ENCODE data around the gene DDX19B. TPM values are rescaled to one million over a fixed set of nuclear protein-coding genes. Genes with fewer than 3 reads are reported as not detected.
"Not testable (repeated sequence)": the region's sequence is repeated elsewhere in the genome, so short reads cannot be mapped to it uniquely, and the experiment has no call there.

Gene DDX19B
- total and polyA plus RNA-seq, 12 donors = 22.1 to 55.7 (median 32.4) TPM

DNA sequence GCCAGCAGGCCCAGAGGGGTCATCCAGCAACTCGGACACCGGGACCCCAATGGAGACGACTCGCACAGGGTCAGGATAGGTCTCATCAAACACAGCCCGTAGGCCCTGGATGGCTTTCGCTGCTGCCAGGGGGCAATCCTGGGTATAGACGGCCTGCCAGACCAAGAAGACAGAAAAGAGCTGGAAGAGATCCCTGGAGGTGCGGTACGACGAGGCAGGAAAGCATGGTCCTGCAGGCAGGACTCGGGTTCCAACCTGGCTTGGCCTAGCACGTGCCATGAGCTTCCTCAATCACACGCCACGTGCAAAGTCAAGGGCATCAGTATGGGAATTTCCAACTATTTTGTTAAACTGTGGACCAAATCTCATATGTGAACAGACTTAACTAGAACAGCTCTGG is 40.9 kb upstream of the DDX19B start:
- H3K4me1 ChIP-seq (replicated peaks in 1 of 2) = no peaks in the 10 kb centered on the region
- H3K27ac ChIP-seq = no peak overlapping the region
- no peak overlapping the region for H3K4me3 ChIP-seq
- no peaks in the 10 kb centered on the region for H3K27me3 ChIP-seq
- TF ChIP-seq, protein P1, sequence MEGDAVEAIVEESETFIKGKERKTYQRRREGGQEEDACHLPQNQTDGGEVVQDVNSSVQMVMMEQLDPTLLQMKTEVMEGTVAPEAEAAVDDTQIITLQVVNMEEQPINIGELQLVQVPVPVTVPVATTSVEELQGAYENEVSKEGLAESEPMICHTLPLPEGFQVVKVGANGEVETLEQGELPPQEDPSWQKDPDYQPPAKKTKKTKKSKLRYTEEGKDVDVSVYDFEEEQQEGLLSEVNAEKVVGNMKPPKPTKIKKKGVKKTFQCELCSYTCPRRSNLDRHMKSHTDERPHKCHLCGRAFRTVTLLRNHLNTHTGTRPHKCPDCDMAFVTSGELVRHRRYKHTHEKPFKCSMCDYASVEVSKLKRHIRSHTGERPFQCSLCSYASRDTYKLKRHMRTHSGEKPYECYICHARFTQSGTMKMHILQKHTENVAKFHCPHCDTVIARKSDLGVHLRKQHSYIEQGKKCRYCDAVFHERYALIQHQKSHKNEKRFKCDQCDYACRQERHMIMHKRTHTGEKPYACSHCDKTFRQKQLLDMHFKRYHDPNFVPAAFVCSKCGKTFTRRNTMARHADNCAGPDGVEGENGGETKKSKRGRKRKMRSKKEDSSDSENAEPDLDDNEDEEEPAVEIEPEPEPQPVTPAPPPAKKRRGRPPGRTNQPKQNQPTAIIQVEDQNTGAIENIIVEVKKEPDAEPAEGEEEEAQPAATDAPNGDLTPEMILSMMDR (IDR thresholded peaks at IDR 0.05) = no peak
- no peak for TF ChIP-seq POLR2A (IDR thresholded peaks at IDR 0.05)
- no peaks in the 10 kb centered on the region for H3K9me3 ChIP-seq (replicated peaks in 1 of 3)
- 93 to 95% (median 94%) methylated on average over 13 to 14 of the region's 14 CpGs for WGBS, 4 donors
- peak in 1 of 7 donors; percentile 45 for DNase-seq
- H3K36me3 ChIP-seq (replicated peaks in 1 of 2) = peaks cover 0 to 94% of the 10 kb centered on the region in 2 donors
- intact Hi-C loops (cut with DNase I) = loop anchor here in 1 of 2 donors (10.0 kb wide), 1 partner anchor 103 kb away; no protein-coding TSS in a partner anchor

DNA sequence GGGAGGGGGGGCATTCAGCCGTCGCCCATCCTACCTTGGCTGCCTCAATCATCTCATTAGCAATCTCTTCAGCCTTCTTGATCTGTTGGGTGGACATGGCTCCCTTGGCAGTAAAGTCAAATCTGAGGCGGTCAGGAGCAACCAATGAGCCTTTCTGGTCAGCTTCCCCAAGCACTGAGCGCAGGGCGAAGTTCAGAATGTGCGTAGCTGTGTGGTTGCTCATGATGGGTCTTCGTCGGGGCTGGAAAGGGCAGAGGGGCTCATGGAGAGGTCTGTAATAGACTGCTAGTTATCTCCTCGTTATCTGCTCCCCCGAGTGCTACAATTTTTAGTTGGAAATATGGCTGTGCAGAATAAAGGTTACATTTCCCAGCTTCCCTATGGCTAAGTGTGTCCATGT is 40.0 kb upstream of the DDX19B start:
- no peak for TF ChIP-seq POLR2A (IDR thresholded peaks at IDR 0.05)
- Histone ChIP-seq H3K4me1 (replicated peaks in 1 of 2) (no peaks in the 10 kb centered on the region), H3K36me3 (replicated peaks in 1 of 2) (peaks cover 0 to 94% of the 10 kb centered on the region in 2 donors), H3K27ac (no peak overlapping the region), H3K27me3 (no peaks in the 10 kb centered on the region), H3K4me3 (no peak overlapping the region), H3K9me3 (replicated peaks in 1 of 3) (no peaks in the 10 kb centered on the region)
- DNase-seq = no peak
- intact Hi-C loops (cut with DNase I) = loop anchor here in 1 of 2 donors (10.0 kb wide), 1 partner anchor 104 kb away; no protein-coding TSS in a partner anchor
- 91 to 98% (median 95%) methylated on average over 9 to 10 of the region's 10 CpGs for WGBS, 4 donors

DNA sequence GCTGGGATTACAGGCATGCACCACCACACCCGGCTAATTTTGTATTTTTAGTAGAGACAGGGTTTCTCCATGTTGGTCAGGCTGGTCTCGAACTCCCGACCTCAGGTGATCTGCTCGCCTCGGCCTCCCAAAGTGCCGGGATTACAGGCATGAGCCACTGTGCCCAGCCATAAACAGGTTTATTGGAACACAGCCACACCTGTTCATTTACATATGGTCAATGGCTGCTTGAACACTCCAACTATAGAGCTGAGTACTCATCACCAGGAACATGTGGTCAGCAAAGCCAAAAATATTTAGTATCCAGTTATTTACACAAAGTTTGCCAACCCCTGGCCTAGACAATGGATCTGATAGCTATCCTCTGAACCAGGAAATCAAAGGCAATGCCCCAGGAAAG is 39.1 kb upstream of the DDX19B start:
- H3K4me3 ChIP-seq; H3K9me3 ChIP-seq (replicated peaks in 1 of 3); H3K4me1 ChIP-seq (replicated peaks in 1 of 2); H3K27me3 ChIP-seq; H3K27ac ChIP-seq: not testable (repeated sequence)
- DNase-seq = peak in 2 of 7 donors; percentile 7 to 15
- 90 to 98% (median 96%) methylated on average over 4 to 6 of the region's 6 CpGs for WGBS, 4 donors
- peaks cover 0 to 95% of the 10 kb centered on the region in 2 donors for H3K36me3 ChIP-seq (replicated peaks in 1 of 2)
- intact Hi-C loops (cut with DNase I) = loop anchor here in 1 of 2 donors (10.0 kb wide), 1 partner anchor 105 kb away; no protein-coding TSS in a partner anchor

DNA sequence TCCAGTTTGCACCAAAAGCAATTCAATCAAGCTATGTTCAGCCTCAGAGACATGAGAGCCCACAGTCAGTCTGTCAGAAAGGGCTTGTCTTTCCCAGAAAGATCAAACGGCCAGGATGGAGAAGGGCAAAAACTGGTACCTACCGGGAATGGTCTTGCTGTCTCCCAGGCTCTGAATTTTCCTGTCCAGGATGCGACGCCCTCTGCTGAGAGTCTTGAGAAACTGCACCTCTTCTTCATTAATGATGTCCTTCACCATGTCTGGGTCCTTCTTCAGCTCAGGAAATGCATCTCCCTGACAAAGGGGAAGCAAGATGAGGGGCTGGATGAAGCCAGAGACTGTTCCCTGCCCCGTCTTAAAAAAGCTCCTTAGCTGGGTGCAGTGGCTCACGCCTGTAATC is 31.5 kb upstream of the DDX19B start:
- peaks cover 0 to 97% of the 10 kb centered on the region in 2 donors for H3K36me3 ChIP-seq (replicated peaks in 1 of 2)
- H3K4me3 ChIP-seq = no peak overlapping the region
- DNase-seq = peak; percentile 35 to 66 (median 50)
- 31 to 45% (median 34%) methylated on average over 6 of the region's 6 CpGs for WGBS, 4 donors
- H3K9me3 ChIP-seq (replicated peaks in 1 of 3) = no peaks in the 10 kb centered on the region
- intact Hi-C loops (cut with DNase I) = no loop called here
- no peaks in the 10 kb centered on the region for H3K27me3 ChIP-seq
- H3K4me1 ChIP-seq (replicated peaks in 1 of 2) = no peaks in the 10 kb centered on the region
- TF ChIP-seq, protein P1 (IDR thresholded peaks at IDR 0.05) = peak; percentile 45 to 68 (median 64)
- no peak for TF ChIP-seq POLR2A (IDR thresholded peaks at IDR 0.05)
- no peak overlapping the region for H3K27ac ChIP-seq

DNA sequence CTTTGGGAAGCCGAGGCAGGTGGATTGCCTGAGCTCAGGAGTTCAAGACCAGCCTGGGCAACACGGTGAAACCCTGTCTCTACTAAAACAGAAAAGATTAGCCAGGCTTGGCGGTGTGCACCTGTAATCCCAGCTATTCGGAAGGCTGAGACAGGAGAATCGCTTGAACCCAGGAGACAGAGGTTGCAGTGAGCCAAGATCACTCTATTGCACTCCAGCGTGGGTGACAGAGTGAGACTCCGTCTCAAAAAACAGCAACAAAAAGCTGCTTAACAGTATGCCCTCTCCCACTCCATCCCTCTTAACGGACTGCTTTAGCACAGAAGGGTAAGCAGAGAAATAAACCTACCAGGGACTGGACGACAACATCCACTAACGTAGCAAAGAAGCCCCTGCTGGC is 31.1 kb upstream of the DDX19B start:
- intact Hi-C loops (cut with DNase I); H3K27me3 ChIP-seq; H3K9me3 ChIP-seq (replicated peaks in 1 of 3); H3K27ac ChIP-seq; DNase-seq; H3K4me3 ChIP-seq; H3K4me1 ChIP-seq (replicated peaks in 1 of 2): not testable (repeated sequence)
- H3K36me3 ChIP-seq (replicated peaks in 1 of 2) = peaks cover 0 to 93% of the 10 kb centered on the region in 2 donors
- 83 to 89% (median 87%) methylated on average over 8 to 10 of the region's 10 CpGs for WGBS, 4 donors

DNA sequence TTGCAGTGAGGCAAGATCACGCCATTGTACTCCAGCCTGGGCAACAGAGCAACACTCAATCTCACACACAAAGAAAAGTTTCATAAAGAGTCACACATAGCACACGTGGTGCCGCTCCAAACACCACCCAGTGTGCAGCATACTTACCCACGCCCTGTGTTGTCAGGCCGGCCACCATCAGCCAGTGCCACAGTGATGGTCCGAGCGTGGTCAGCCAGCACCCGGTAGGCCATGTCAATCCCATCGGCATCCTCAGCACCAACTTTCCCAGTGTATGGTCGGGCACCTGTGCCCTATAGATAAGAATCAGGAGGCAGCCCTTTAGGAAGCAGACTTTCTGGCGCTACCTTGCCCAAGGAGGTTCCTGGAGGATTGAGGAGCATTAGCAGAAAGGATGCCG is 29.5 kb upstream of the DDX19B start:
- DNase-seq = no peak
- Histone ChIP-seq H3K9me3 (replicated peaks in 1 of 3) (no peaks in the 10 kb centered on the region), H3K4me1 (replicated peaks in 1 of 2) (no peaks in the 10 kb centered on the region), H3K4me3 (no peak overlapping the region), H3K27me3 (no peaks in the 10 kb centered on the region), H3K27ac (no peak overlapping the region), H3K36me3 (replicated peaks in 1 of 2) (peaks cover 0 to 85% of the 10 kb centered on the region in 2 donors)
- 88 to 95% (median 90%) methylated on average over 11 to 12 of the region's 12 CpGs for WGBS, 4 donors
- intact Hi-C loops (cut with DNase I) = no loop called here
- TF ChIP-seq POLR2A (IDR thresholded peaks at IDR 0.05) = no peak
- TF ChIP-seq, protein P1 (IDR thresholded peaks at IDR 0.05) = no peak

Data from adrenal gland (tissue), 12 donors.